T-helper 22 cell (primary cell): ENCODE data around the gene UBE2E2.

Source experiments
- DNase-seq: peaks from one replicate; pipeline ENCODE4 v3.0.0-alpha.2; 2020; ENCODE audit warnings: low read depth

UBE2E2 gene

GRCh38 chr3:23444386-23444785 is 241.3 kb downstream of the UBE2E2 start:
- no peak for DNase-seq

DNA sequence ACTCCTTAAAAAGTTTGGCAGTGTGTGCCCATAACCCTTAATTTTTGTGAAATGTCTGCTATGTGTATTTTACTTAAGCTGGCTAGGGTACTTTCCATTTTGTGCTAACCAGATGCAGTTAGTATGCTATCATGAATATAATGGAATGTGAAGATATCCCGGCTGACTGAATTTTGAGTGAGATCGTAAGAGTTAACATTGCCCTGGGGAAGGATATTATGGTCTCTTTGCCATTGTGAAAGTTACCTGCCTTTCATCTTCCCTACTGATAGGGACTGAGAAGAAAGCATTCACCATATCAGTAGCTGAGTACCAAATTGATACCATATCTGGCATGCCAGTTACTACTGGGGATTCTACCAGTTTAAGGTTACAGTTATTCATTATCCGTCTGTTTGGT is 243.2 kb downstream of the UBE2E2 start:
- DNase-seq = no peak

- no peak for DNase-seq
Observed at GRCh38 chr3:23448998-23449537, 245.9 kb downstream of the UBE2E2 start.

- DNase-seq = no peak
Observed at GRCh38 chr3:23450051-23450450, 246.9 kb downstream of the UBE2E2 start.

GRCh38 chr3:23450806-23451205 is 247.7 kb downstream of the UBE2E2 start:
- no peak for DNase-seq

- DNase-seq = no peak
Observed at GRCh38 chr3:23452408-23452807, 249.3 kb downstream of the UBE2E2 start.

DNA sequence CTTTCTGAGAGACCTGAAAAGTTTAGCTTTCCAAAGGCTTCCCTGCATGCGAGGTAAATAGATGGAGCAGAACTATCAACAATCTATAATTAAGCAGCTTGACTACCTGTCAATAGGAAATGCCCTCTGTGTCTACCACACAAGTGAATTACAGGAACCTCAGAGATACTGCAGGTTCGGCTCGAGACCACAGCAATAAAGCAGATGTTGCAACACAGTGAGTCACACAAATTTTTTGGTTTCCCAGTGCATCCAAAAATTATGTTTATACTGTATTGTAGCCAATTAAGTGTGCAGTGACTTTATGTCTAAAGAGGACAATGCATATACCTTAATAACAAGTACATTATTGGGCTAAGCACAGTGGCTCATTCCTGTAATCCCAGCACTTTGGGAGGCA is 252.0 kb downstream of the UBE2E2 start:
- DNase-seq = no peak

DNA sequence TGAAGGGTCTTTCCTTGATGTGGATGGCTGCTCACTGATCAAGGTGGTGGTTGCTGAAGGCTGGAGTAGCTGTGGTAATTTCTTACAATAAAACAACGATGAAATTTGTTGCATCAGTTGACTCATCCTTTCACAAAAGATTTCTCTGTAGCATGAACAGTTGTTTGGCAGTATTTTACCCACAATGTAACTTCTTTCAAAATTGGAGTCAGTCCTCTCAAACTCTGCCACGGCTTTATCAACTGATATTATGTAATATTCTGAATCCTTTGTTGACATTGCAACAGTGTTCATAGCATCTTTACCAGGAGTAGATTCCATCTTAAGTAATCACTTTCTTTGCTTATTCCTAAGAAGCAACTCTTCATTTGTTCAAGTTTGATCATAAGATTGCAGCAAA is 252.6 kb downstream of the UBE2E2 start:
- DNase-seq = no peak

GRCh38 chr3:23457697-23458096 is 254.6 kb downstream of the UBE2E2 start:
- DNase-seq = no peak

- no peak for DNase-seq
Observed at GRCh38 chr3:23459465-23459864, 256.3 kb downstream of the UBE2E2 start.

DNA sequence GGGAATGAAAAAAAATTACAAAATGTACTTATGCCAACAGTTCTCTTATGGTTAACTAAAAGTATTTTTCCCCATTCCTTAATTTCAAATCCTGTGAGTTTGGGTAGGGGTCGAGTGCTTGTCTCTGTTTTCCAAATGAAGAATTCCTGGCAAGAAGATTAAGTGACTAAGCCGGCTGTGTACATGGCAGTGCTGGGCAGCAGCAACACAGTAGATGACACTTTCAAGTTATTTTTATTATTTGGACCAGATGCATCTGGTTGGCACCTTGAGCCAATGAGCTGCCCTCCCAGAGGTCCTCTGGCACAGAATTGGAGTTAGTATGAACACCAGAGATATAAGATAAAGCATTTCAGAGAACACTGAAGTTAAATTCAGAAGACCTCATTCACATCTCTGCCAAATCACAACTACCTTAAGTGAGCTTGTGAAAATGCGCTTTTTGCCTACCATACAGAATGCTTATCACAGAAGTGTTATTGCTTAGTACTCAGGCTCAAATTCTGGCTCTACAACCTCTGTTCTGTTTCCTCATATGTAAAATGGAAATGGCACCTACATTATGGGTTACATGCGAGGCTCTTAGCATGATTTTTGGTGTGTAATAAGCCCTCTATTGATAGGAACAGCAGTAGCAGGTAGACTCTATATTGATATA is 256.9 kb downstream of the UBE2E2 start:
- no peak for DNase-seq

DNA sequence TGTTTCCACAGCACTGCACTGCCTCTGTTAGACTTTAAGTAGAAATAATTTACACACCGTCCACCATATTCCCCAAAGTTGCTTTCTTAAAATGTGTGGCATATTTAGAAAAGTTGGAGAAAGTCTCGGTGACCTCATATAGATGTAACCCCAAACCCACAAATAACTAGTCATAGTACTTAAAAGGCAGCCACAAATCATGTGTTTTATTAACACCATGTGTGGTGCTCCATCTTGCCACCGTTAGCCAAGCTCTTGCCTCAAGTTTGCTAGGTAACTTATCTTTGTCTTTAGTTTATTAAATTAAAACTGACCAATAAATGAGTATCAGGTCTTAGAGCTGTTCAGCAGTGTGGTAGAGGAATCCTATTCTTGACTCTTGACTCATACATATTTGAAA is 257.9 kb downstream of the UBE2E2 start:
- DNase-seq = no peak

DNA sequence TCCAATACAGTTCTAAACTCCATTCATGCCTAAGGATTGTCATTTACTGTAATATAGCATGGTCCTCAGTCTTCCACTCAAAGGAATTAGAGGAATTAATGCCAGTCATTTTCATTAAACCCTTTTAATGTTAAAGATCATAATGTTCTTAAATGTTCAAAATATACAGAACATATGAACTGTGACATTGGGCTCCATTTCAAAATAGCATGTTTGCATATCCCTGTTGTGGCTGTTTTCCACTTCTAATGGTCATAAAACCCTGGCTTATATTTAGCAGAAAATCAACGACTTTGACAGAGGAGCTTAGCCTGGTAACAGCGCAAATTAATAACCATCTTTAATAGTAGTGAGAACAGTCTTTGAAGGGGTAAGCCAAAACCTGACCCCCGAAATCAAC is 260.7 kb downstream of the UBE2E2 start:
- DNase-seq = no peak

DNA sequence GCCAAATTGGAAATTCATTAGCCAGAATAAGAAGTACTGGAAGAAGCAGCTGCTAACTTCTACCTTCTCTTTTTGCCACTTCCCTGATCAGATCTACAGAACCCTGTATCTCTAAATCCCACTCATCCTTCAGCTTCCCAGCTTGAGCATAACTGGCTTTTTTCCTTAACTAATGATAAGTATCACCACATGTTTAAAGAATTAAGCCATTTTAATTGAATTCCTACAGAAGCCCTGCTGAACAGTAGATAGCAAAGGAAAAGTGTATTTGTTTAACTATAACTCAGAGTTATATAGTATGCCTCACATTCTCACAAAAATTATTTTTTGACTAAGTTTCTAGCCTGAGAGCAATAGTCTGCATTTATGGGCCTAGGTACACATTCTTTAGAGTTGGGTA is 262.4 kb downstream of the UBE2E2 start:
- DNase-seq = no peak

DNA sequence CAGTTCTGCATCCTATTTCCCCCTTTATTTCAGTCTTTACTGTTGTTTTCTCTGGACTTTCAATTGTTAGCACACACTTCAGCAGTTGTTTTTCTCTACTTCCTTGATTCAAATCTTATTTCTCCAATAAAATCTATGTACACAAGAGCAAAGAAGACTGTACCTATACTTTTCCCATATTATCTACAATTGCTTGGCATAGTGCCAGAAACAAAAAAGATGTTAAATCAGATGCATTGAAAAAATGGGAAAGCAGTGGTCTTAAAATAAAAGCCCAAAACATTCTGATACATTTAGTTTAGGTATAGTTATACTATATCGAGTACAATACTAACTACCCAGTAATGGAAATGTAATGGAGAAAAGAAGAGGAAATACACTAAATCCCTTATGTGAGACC is 265.1 kb downstream of the UBE2E2 start:
- DNase-seq = no peak

DNA sequence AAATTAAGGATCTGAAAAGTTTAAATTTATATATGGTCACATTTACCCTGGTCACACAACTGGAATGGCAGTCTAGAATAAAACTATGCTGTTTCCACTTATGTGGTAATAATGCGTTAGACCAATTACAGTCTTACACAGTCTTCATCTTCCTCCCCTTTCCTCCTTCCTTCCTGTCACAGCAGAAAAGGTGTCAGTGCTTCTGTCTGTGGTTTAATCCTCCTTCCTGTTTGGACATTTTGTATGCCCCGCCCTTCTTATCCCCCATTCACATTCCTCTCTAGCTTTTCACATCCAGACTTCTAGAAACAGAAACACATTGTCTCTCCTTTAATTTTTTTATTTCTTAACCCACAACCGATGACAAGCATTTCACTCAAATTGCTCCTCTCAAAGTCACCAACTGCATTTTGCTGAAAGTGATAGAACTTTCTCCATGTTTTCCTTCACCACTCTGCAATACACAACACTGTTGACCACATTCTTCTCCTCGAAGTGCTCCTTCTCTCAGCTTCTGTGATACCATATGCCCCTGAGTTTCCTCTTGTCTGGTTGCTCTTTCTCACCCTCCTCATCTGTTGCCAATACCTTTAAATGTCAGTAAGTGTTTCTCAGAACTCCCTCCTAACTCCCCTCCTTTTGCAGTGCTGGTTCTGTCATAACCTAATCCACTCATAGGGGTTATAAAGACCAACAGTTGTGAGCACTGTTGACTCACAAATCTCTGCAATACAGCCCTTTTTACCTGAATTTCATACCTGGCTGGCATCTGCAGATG is 271.6 kb downstream of the UBE2E2 start:
- DNase-seq = no peak

GRCh38 chr3:23475446-23475845 is 272.3 kb downstream of the UBE2E2 start:
- no peak for DNase-seq

- DNase-seq = no peak
Observed at GRCh38 chr3:23479026-23479425, 275.9 kb downstream of the UBE2E2 start.

- DNase-seq = no peak
Observed at GRCh38 chr3:23479615-23480328, 276.6 kb downstream of the UBE2E2 start.

DNA sequence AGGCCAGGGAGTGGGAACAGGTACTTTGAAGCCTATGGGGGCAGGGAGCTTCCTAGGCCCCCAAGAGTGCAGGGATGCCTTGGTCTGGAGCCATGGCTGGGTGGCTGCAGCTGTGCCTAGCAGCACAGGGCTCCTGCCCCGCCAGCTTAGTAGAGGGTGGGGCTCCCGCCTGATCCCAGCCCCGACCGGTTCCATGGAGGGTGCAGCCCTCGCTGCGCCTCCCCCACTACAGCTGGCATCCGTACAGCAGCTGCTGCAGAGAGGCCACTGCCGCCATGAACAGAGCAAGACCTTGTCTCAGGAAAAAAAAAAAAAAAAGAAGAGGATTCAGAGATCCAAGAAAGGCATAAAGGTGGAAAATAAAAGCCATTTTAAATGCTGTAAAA is 277.2 kb downstream of the UBE2E2 start:
- DNase-seq = no peak

- DNase-seq = no peak
Observed at GRCh38 chr3:23481011-23481615, 278.0 kb downstream of the UBE2E2 start.

- no peak for DNase-seq
Observed at GRCh38 chr3:23481616-23482278, 278.6 kb downstream of the UBE2E2 start.
